A549 (cell line): ENCODE measurements around the gene TOM1L2. TPM values are rescaled to one million over a fixed set of nuclear protein-coding genes. Genes with fewer than 3 reads are reported as not detected.
A peak's percentile ranks its signal among the peaks of the same experiment; 100 is the strongest.

Experiments
- ATAC-seq, 2 experiments: fragments of 200-7000 bp in 1 of 2; fragments of >200 bp in 1 of 2; cut with Nextera tagmentation in 1 of 2; cut with Tn5 transposase in 1 of 2; 3 replicates each; pipeline versions ENCODE4 v1.8.0 to v1.9.1; 2018 to 2020; ENCODE audit warnings: mild to moderate bottlenecking in 1 of 2, moderate library complexity in 1 of 2
- CTCF ChIA-PET: fragments of 300-600 bp; sonication (Branson Sonifier 250); formaldehyde crosslinking; extraction: SDS; loops from one replicate; lab custom pipeline; 2021; ENCODE audit warnings: antibody characterized with exemption, inconsistent platforms; lab: Yijun Ruan, JAX
- POLR2A ChIA-PET: fragments of 350-600 bp; formaldehyde crosslinking; extraction: SDS; loops from one replicate; lab custom pipeline; 2021; ENCODE audit warnings: antibody characterized with exemption, inconsistent platforms; lab: Yijun Ruan, JAX
- DNase-seq, 2 experiments: peaks; one replicate each; pipeline versions ENCODE4 v3.0.0 to v3.0.0-alpha.2; 2011 to 2016; ENCODE audit warnings: low read depth in 1 of 2, low spot score in 1 of 2
- FAIRE-seq: peaks from 2 replicates; lab custom pipeline; 2011; peaks lifted over from hg19 to GRCh38; lab: Jason Lieb, UNC
- H3K27ac ChIP-seq, 2 experiments: fragments of >200 bp; sonication (Bioruptor Twin); formaldehyde crosslinking; 3 replicates each; pipeline ENCODE4 v1.5.1; 2016 to 2017
- H3K4me1 ChIP-seq: fragments of >200 bp; sonication (Bioruptor Twin); formaldehyde crosslinking; 3 replicates; pipeline ENCODE4 v1.6.1; 2016
- H3K4me2 ChIP-seq: fragments of >200 bp; sonication (Bioruptor Twin); formaldehyde crosslinking; 3 replicates; pipeline ENCODE4 v1.6.1; 2016
- H3K4me3 ChIP-seq: fragments of >200 bp; sonication (Bioruptor Twin); formaldehyde crosslinking; 3 replicates; pipeline ENCODE4 v1.5.1; 2016
- H3K9me3 ChIP-seq: fragments of >200 bp; sonication (Bioruptor Twin); formaldehyde crosslinking; 3 replicates; pipeline ENCODE4 v1.6.1; 2016
- ATOH8 ChIP-seq: fragments of 250-450 bp; sonication (Bioruptor Pico); IDR thresholded peaks from 2 replicates; pipeline ENCODE4 v1.5.0; 2020; ENCODE audit warnings: low read depth, mild to moderate bottlenecking, moderate library complexity
- BCL3 ChIP-seq: fragments of >200 bp; sonication (Bioruptor Twin); formaldehyde crosslinking; IDR thresholded peaks from 3 replicates; pipeline ENCODE4 v1.6.1; 2016
- CEBPB ChIP-seq, 2 experiments: fragments of >200 bp in 1 of 2; sonication (Bioruptor Twin) in 1 of 2; formaldehyde crosslinking in 1 of 2; IDR thresholded peaks; 2 replicates each; pipeline ENCODE4 v1.6.1; 2012 to 2016
- CHD2 ChIP-seq: fragments of 150-350 bp; IDR thresholded peaks from 2 replicates; pipeline ENCODE4 v1.6.1; 2014; ENCODE audit warnings: low read length; ENCODE audit not compliant: partially characterized antibody
- EHF ChIP-seq: fragments of 250-450 bp; sonication (Bioruptor Pico); IDR thresholded peaks from 2 replicates; pipeline ENCODE4 v1.5.0; 2020; ENCODE audit warnings: mild to moderate bottlenecking
- EHMT2 ChIP-seq: fragments of 200-600 bp; sonication (generic); IDR thresholded peaks from 2 replicates; pipeline ENCODE4 v1.6.1; 2016; ENCODE audit warnings: antibody characterized with exemption, low read depth, mild to moderate bottlenecking, moderate library complexity
- ESRRA ChIP-seq: fragments of 150-350 bp; IDR thresholded peaks from 2 replicates; pipeline ENCODE4 v1.6.1; 2014; ENCODE audit warnings: mild to moderate bottlenecking, low read length, borderline replicate concordance
- FOSB ChIP-seq: fragments of 250-450 bp; sonication (Bioruptor Pico); IDR thresholded peaks from 2 replicates; pipeline ENCODE4 v1.5.0; 2020; ENCODE audit warnings: mild to moderate bottlenecking, moderate library complexity
- FOSL2 ChIP-seq, 2 experiments: fragments of 450-650 bp in 1 of 2; fragments of >200 bp in 1 of 2; sonication (Bioruptor Twin) in 1 of 2; formaldehyde crosslinking; IDR thresholded peaks; 2 replicates each; pipeline versions ENCODE4 v1.5.0 to v1.6.1; 2016 to 2020; ENCODE audit warnings: mild to moderate bottlenecking in 1 of 2, moderate library complexity in 1 of 2
- GATA3 ChIP-seq: IDR thresholded peaks from 2 replicates; pipeline ENCODE4 v1.6.1; 2012; ENCODE audit warnings: borderline replicate concordance
- HDAC2 ChIP-seq: fragments of 200-600 bp; sonication (generic); IDR thresholded peaks from 2 replicates; pipeline ENCODE4 v1.6.1; 2016
- HOXA7 ChIP-seq: fragments of 250-450 bp; sonication (Bioruptor Pico); IDR thresholded peaks from 2 replicates; pipeline ENCODE4 v1.5.0; 2020; ENCODE audit warnings: mild to moderate bottlenecking, moderate library complexity
- HOXB13 ChIP-seq: fragments of 250-450 bp; sonication (Bioruptor Pico); IDR thresholded peaks from 2 replicates; pipeline ENCODE4 v1.5.0; 2020; ENCODE audit warnings: low read depth, mild to moderate bottlenecking, moderate library complexity
- JUNB ChIP-seq: fragments of >200 bp; sonication (Bioruptor Twin); formaldehyde crosslinking; IDR thresholded peaks from 2 replicates; pipeline ENCODE4 v1.6.1; 2016
- KDM1A ChIP-seq: fragments of 200-600 bp; sonication (generic); IDR thresholded peaks from 2 replicates; pipeline ENCODE4 v1.6.1; 2016; ENCODE audit warnings: low read depth, mild to moderate bottlenecking
- KDM5A ChIP-seq: fragments of 200-600 bp; sonication (generic); IDR thresholded peaks from 2 replicates; pipeline ENCODE4 v1.6.1; 2016; ENCODE audit warnings: antibody characterized with exemption, mild to moderate bottlenecking
- MYC ChIP-seq: IDR thresholded peaks from 2 replicates; pipeline ENCODE4 v1.6.1; 2012; ENCODE audit warnings: mild to moderate bottlenecking, inconsistent platforms, low read length, improper control_type of control experiment, borderline replicate concordance
- POLR2A ChIP-seq: IDR thresholded peaks from 2 replicates; pipeline ENCODE4 v1.6.1; 2012; ENCODE audit warnings: mild to moderate bottlenecking, low read length
- RAD21 ChIP-seq, 2 experiments: fragments of >200 bp in 1 of 2; sonication (Bioruptor Twin) in 1 of 2; formaldehyde crosslinking in 1 of 2; IDR thresholded peaks in 1 of 2; conservative IDR thresholded peaks in 1 of 2; 2 replicates in 1 of 2; 3 replicates in 1 of 2; pipeline ENCODE4 v1.6.1; 2012 to 2018; ENCODE audit warnings: inconsistent platforms in 1 of 2
- RARB ChIP-seq: fragments of 250-450 bp; sonication (Bioruptor Pico); IDR thresholded peaks from 2 replicates; pipeline ENCODE4 v1.8.0; 2021; ENCODE audit warnings: mild to moderate bottlenecking, moderate library complexity
- SMC3 ChIP-seq: fragments of >200 bp; sonication (Bioruptor Twin); formaldehyde crosslinking; IDR thresholded peaks from 3 replicates; pipeline ENCODE4 v1.6.1; 2018; ENCODE audit warnings: inconsistent platforms
- SREBF2 ChIP-seq: fragments of 450-650 bp; IDR thresholded peaks from 2 replicates; pipeline ENCODE4 v1.6.1; 2014; ENCODE audit warnings: mild to moderate bottlenecking, moderate library complexity
- ZFP36 ChIP-seq: fragments of 450-650 bp; IDR thresholded peaks from 2 replicates; pipeline ENCODE4 v1.6.1; 2014; ENCODE audit warnings: borderline replicate concordance; ENCODE audit not compliant: partially characterized antibody
- ZNF302 ChIP-seq: fragments of 250-450 bp; sonication (Bioruptor Pico); IDR thresholded peaks from 2 replicates; pipeline ENCODE4 v1.9.0; 2021; ENCODE audit warnings: inconsistent platforms, mild to moderate bottlenecking, moderate library complexity
- WGBS: methylation state at CpG from one replicate; pipeline ENCODE4 v1.1.6; 2017; ENCODE audit errors: missing lambda C conversion rate; 5-methylcytosine and 5-hydroxymethylcytosine counted together
- polyA plus RNA-seq, 4 experiments: library from polyadenylated mRNA; depleted of rRNA in 3 of 4; stranded (reverse); fragments of >200 nt; fragmentation: RNase III in 1 of 4; extraction: RNeasy Plus Mini Kit Qiagen cat#74134 plus additional on column Dnase treatment in 1 of 4; gene quantifications; 2 replicates in 3 of 4; 3 replicates in 1 of 4; pipeline ENCODE4 v1.2.3, GENCODE V29; 2011 to 2017
- TF ChIP-seq, protein P1 (sequence below): IDR thresholded peaks from 2 replicates; pipeline ENCODE4 v1.6.1; 2012; ENCODE audit warnings: low read depth, borderline replicate concordance
- TF ChIP-seq, protein P2 (sequence below): fragments of >200 bp; sonication (Bioruptor Twin); formaldehyde crosslinking; IDR thresholded peaks from 3 replicates; pipeline ENCODE4 v1.5.1; 2016
- TF ChIP-seq, protein P3 (sequence below): fragments of 250-450 bp; sonication (Bioruptor Pico); IDR thresholded peaks from 2 replicates; pipeline ENCODE4 v1.5.0; 2021; ENCODE audit warnings: mild to moderate bottlenecking, moderate library complexity, borderline replicate concordance

The TOM1L2 gene
- polyA plus RNA-seq, 2 of the 4 experiments (the other 2 are of a cell fraction), result 19.2 to 24.7 TPM

- TF ChIP-seq ESRRA (no peak), RARB (CRISPR knock-in tag) (0 out of 2 replicates have a peak, but pooled peaks have one; percentile 28), FOSL2 (IDR thresholded peaks at IDR 0.05) (peak; percentile 51; the same call in 1 of the 2 replicates), FOSL2 (CRISPR knock-in tag; IDR thresholded peaks at IDR 0.05) (peak; percentile 82), ZNF302 (0 out of 2 replicates have a peak, but pooled peaks have one; percentile 44), POLR2A (no peak), ATOH8 (CRISPR knock-in tag) (0 out of 2 replicates have a peak, but pooled peaks have one; percentile 43)
- TF ChIP-seq, protein P1, sequence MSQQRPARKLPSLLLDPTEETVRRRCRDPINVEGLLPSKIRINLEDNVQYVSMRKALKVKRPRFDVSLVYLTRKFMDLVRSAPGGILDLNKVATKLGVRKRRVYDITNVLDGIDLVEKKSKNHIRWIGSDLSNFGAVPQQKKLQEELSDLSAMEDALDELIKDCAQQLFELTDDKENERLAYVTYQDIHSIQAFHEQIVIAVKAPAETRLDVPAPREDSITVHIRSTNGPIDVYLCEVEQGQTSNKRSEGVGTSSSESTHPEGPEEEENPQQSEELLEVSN, result 0 out of 2 replicates have a peak, but pooled peaks have one; percentile 22
These were observed 50.8 kb downstream of the TOM1L2 start (continued) for GRCh38 chr17:17921192-17922069.

GRCh38 chr17:17919169-17920107 lies 52.8 kb downstream of the TOM1L2 start:
- ChIA-PET CTCF (interaction anchor here (0.6 to 11.1 kb wide), 87 partner anchors 9 to 564 kb away, joined by 3 to 313 read pairs (median 4); partner anchors contain the start of genes DRC3, SREBF1 and TOM1L2), POLR2A (interaction anchor here (0.5 to 1.1 kb wide), 12 partner anchors 19 to 423 kb away, joined by 3 to 20 read pairs (median 4); partner anchors contain the start of genes DRC3, SREBF1 and TOM1L2)
- Histone ChIP-seq H3K9me3 (no peaks in the 10 kb centered on the region), H3K4me1 (peaks cover 65% of the 10 kb centered on the region), H3K4me2 (peak overlapping the region; percentile 57), H3K27ac (peak overlapping the region; percentile 90 to 92), H3K4me3 (no peak overlapping the region)
- FAIRE-seq, result no peak
- 26% methylated on average over 5 of the region's 5 CpGs for WGBS
- ATAC-seq, result peak; percentile 67 to 79
- peak; percentile 86 to 96 for DNase-seq
- TF ChIP-seq SREBF2 (no peak), RAD21 (conservative IDR thresholded peaks at IDR 0.05 in 1 of 2, IDR thresholded peaks at IDR 0.05 in 1 of 2) (peak; percentile 99), CEBPB (IDR thresholded peaks at IDR 0.05) (no peak), HDAC2 (no peak), GATA3 (no peak), KDM1A (no peak), JUNB (no peak), MYC (no peak), SMC3 (peak; percentile 97), FOSL2 (IDR thresholded peaks at IDR 0.05) (no peak), FOSL2 (CRISPR knock-in tag; IDR thresholded peaks at IDR 0.05) (no peak), FOSB (CRISPR knock-in tag) (no peak), HOXA7 (no peak), ZFP36 (no peak), EHF (CRISPR knock-in tag) (no peak), EHMT2 (no peak), KDM5A (no peak), HOXB13 (CRISPR knock-in tag) (no peak), ATOH8 (CRISPR knock-in tag) (no peak), BCL3 (no peak), CHD2 (peak; percentile 16)
- TF ChIP-seq, protein P2, sequence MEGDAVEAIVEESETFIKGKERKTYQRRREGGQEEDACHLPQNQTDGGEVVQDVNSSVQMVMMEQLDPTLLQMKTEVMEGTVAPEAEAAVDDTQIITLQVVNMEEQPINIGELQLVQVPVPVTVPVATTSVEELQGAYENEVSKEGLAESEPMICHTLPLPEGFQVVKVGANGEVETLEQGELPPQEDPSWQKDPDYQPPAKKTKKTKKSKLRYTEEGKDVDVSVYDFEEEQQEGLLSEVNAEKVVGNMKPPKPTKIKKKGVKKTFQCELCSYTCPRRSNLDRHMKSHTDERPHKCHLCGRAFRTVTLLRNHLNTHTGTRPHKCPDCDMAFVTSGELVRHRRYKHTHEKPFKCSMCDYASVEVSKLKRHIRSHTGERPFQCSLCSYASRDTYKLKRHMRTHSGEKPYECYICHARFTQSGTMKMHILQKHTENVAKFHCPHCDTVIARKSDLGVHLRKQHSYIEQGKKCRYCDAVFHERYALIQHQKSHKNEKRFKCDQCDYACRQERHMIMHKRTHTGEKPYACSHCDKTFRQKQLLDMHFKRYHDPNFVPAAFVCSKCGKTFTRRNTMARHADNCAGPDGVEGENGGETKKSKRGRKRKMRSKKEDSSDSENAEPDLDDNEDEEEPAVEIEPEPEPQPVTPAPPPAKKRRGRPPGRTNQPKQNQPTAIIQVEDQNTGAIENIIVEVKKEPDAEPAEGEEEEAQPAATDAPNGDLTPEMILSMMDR, result peak; percentile 96
- TF ChIP-seq, protein P3, sequence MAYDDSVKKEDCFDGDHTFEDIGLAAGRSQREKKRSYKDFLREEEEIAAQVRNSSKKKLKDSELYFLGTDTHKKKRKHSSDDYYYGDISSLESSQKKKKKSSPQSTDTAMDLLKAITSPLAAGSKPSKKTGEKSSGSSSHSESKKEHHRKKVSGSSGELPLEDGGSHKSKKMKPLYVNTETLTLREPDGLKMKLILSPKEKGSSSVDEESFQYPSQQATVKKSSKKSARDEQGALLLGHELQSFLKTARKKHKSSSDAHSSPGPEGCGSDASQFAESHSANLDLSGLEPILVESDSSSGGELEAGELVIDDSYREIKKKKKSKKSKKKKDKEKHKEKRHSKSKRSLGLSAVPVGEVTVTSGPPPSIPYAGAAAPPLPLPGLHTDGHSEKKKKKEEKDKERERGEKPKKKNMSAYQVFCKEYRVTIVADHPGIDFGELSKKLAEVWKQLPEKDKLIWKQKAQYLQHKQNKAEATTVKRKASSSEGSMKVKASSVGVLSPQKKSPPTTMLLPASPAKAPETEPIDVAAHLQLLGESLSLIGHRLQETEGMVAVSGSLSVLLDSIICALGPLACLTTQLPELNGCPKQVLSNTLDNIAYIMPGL, result no peak
